ENCODE results near the gene AP1S2. TPM values are rescaled to one million over a fixed set of nuclear protein-coding genes. Genes with fewer than 3 reads are reported as not detected.

Gene AP1S2
- total RNA-seq, 4 donors from 2014 or later = 15.8 to 32.5 (median 19.5) TPM

- Histone ChIP-seq H3K4me1 (no peaks in the 10 kb centered on the region), H3K4me3 (no peak overlapping the region), H3K36me3 (no peaks in the 10 kb centered on the region)
Measured at GRCh38 chrX:15877380-15877779, 22.8 kb upstream of the AP1S2 start.

GRCh38 chrX:15874672-15875071 is 20.1 kb upstream of the AP1S2 start:
- WGBS = 49% methylated on average over 3 of the region's 3 CpGs
- H3K4me3 ChIP-seq = no peak overlapping the region
- H3K27ac ChIP-seq = no peak overlapping the region
- TF ChIP-seq, protein P1, sequence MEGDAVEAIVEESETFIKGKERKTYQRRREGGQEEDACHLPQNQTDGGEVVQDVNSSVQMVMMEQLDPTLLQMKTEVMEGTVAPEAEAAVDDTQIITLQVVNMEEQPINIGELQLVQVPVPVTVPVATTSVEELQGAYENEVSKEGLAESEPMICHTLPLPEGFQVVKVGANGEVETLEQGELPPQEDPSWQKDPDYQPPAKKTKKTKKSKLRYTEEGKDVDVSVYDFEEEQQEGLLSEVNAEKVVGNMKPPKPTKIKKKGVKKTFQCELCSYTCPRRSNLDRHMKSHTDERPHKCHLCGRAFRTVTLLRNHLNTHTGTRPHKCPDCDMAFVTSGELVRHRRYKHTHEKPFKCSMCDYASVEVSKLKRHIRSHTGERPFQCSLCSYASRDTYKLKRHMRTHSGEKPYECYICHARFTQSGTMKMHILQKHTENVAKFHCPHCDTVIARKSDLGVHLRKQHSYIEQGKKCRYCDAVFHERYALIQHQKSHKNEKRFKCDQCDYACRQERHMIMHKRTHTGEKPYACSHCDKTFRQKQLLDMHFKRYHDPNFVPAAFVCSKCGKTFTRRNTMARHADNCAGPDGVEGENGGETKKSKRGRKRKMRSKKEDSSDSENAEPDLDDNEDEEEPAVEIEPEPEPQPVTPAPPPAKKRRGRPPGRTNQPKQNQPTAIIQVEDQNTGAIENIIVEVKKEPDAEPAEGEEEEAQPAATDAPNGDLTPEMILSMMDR (IDR thresholded peaks at IDR 0.05) = no peak
- TF ChIP-seq POLR2AphosphoS5 (IDR thresholded peaks at IDR 0.05) (no peak), POLR2A (IDR thresholded peaks at IDR 0.05) (no peak), EP300 (IDR thresholded peaks at IDR 0.05) (no peak)
- no peaks in the 10 kb centered on the region for H3K36me3 ChIP-seq
- no peaks in the 10 kb centered on the region for H3K4me1 ChIP-seq
- no peaks in the 10 kb centered on the region for H3K9me3 ChIP-seq
- no peaks in the 10 kb centered on the region for H3K27me3 ChIP-seq
- DNase-seq (ENCODE audit: low spot score in 2 of 2) = no peak

More at GRCh38 chrX:15877380-15877779, 22.8 kb upstream of the AP1S2 start:
- Histone ChIP-seq H3K27me3 (no peaks in the 10 kb centered on the region), H3K9me3 (no peaks in the 10 kb centered on the region), H3K27ac (no peak overlapping the region)
- DNase-seq (ENCODE audit: low spot score in 2 of 2) = no peak
- WGBS = 81% methylated on average over 4 of the region's 4 CpGs
- TF ChIP-seq EP300 (IDR thresholded peaks at IDR 0.05) (no peak), POLR2AphosphoS5 (IDR thresholded peaks at IDR 0.05) (no peak), POLR2A (IDR thresholded peaks at IDR 0.05) (no peak)
- TF ChIP-seq, protein P1 (IDR thresholded peaks at IDR 0.05) = no peak

DNA sequence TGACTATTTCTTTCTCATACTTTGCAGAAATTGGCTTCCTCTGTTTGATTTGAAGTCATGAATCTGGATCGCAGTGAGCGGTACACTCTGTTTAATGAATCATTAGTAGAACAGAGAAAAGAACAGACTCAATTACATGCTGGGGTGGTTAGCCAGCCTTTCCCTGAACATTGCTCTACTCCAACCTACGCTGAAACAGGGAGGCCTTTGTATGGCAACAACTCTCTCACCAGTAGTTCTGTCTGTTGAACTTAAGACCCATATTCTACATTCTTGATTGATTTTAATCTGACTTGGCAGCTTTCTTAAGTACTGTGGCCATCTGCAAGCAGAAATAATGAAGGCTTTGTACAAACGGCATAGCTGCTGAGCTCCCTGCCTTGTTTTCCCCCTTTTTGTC is 19.0 kb upstream of the AP1S2 start:
- 62% methylated on average over 4 of the region's 4 CpGs for WGBS
- no peaks in the 10 kb centered on the region for H3K36me3 ChIP-seq
- no peaks in the 10 kb centered on the region for H3K4me1 ChIP-seq
- no peak for DNase-seq (ENCODE audit: low spot score in 2 of 2)
- no peak for TF ChIP-seq POLR2A (IDR thresholded peaks at IDR 0.05)
- TF ChIP-seq POLR2AphosphoS5 (IDR thresholded peaks at IDR 0.05) = no peak
- TF ChIP-seq, protein P1 (IDR thresholded peaks at IDR 0.05) = no peak
- no peak for TF ChIP-seq EP300 (IDR thresholded peaks at IDR 0.05)
- H3K4me3 ChIP-seq = no peak overlapping the region
- no peaks in the 10 kb centered on the region for H3K27me3 ChIP-seq
- no peaks in the 10 kb centered on the region for H3K9me3 ChIP-seq
- no peak overlapping the region for H3K27ac ChIP-seq

GRCh38 chrX:15870310-15870709 is 15.7 kb upstream of the AP1S2 start:
- WGBS = 63% methylated on average over 4 of the region's 4 CpGs
- Histone ChIP-seq H3K27ac (no peak overlapping the region), H3K4me3 (no peak overlapping the region), H3K9me3 (no peaks in the 10 kb centered on the region), H3K27me3 (no peaks in the 10 kb centered on the region), H3K36me3 (no peaks in the 10 kb centered on the region), H3K4me1 (no peaks in the 10 kb centered on the region)
- no peak for DNase-seq (ENCODE audit: low spot score in 2 of 2)
- TF ChIP-seq EP300 (IDR thresholded peaks at IDR 0.05) = no peak
- TF ChIP-seq, protein P1 (IDR thresholded peaks at IDR 0.05) = no peak
- TF ChIP-seq POLR2A (IDR thresholded peaks at IDR 0.05) = no peak
- no peak for TF ChIP-seq POLR2AphosphoS5 (IDR thresholded peaks at IDR 0.05)

DNA sequence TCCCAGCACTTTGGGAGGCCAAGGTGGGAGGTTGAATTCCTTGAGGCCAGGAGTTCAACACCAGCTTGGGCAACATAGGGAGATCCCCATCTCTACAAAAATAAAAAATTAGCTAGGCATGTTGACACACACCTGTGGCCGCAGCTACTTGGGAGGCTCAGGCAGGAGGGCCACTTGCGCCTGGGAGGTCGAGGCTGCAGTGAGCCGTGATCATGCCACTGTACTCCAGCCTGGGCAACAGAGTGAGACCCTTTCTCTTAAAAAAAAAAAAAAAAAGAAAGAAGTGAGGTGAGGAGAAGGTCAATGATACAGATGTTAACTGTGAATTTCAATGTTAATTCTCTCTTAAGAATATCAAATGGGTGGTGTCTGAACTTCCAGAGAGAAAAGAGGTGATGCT is 15.1 kb upstream of the AP1S2 start:
- Histone ChIP-seq H3K36me3 (no peaks in the 10 kb centered on the region), H3K4me1 (no peaks in the 10 kb centered on the region), H3K9me3 (no peaks in the 10 kb centered on the region), H3K27me3 (no peaks in the 10 kb centered on the region), H3K4me3 (no peak overlapping the region), H3K27ac (no peak overlapping the region)
- DNase-seq (ENCODE audit: low spot score in 2 of 2) = no peak
- no peak for TF ChIP-seq EP300 (IDR thresholded peaks at IDR 0.05)
- TF ChIP-seq, protein P1 (IDR thresholded peaks at IDR 0.05) = no peak
- no peak for TF ChIP-seq POLR2A (IDR thresholded peaks at IDR 0.05)
- TF ChIP-seq POLR2AphosphoS5 (IDR thresholded peaks at IDR 0.05) = no peak
- 97% methylated on average over 4 of the region's 4 CpGs for WGBS

Measured in suprapubic skin (tissue), 4 donors.